GM21825 (cell line): ENCODE measurements around the gene WDR4.
"Not testable (repeated sequence)": the region's sequence is repeated elsewhere in the genome, so short reads cannot be mapped to it uniquely, and the experiment has no call there.

Experiments used
- ATAC-seq: cut with Tn5 transposase; IDR thresholded peaks from one replicate; pipeline ENCODE4 v1.9.1; 2021; ENCODE audit warnings: mild to moderate bottlenecking, moderate library complexity; ENCODE audit not compliant: unreplicated experiment

The WDR4 gene

DNA sequence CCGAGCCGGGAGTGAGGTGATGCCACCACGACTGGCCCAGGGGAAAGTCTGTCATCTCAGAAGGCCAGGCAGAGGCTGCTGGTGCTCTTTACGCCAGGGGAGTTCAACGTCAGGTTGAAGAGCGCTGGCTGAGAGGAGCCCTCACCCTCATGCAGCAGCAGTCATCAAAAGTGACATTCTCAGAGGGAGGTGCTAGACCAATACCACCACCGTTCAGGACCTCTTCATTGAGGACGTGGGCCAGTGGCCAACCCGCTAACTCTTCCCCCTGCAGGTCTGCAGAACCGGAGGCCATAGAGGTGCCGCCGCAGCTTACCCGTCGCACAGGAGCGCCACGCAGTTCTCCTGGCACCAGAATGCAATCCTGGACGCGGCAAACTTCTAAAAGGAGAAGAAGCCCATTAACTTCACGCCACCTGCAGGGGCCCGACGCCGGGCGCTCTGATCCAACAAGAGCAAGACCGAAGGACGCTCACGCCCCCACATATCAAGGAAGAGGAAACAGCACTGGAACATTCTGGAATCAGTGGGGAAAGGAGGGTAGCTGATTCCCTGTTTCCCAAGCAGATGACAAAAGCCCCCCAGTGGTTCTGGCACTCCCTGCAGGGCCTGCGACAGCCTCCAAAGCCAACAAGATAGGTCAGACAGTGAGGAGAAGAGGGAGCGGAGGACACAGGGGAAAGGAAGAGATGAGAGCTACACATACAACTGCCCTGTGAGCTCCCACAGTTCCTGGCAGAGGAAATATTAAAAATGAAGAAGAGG, 24.9 kb downstream of the WDR4 start:
- ATAC-seq, result no peak

DNA sequence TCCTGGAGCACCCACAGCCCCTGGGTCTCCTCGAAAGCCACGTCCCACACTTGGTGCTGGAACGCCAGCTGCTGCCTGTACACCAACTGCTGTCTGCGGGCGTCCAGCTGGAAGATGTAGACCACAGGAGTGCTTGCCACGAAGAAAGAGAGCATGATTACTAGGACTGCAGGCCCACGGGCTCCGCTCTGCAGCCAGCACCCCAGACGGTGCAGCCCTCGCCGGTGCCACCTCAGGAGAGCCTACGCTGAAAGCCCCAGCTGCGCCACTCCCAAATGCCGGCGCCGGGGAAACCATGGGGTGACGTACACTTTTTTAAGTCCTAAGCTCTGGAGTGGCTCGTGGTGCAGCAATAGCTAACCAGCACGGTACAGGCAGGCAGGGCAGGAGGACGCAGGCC, 25.7 kb downstream of the WDR4 start:
- no peak for ATAC-seq

DNA sequence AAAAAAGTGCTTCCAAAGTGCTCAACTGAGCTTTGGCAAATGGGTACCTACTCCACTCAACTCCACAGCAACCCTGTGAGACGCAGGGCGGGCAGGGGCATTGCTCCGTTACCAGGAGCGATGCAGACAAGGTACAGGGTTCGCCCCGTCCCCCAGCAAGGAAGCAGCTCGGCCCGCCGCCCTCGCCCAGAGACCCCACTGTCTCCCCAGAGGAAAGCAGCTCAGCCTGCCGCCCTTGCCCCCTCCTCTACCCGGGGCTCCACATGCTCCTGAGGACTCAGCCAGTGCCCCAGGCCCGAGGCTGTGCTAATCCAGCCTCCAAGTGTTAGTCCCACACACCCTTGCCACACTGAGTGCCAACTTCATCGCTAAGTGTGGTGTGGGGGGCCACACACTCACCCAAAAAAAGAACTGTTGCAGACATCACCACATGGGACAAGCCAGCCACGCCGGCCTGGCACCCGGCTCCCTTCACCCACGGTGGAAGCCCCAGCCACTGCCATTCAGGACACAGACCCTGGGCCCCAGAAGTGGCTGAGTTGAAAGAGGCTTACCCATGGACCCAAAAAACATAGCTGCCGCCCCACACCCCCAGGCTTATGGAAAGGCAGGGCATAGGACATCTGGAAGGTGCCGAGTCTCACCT, 26.3 kb downstream of the WDR4 start:
- no peak for ATAC-seq

DNA sequence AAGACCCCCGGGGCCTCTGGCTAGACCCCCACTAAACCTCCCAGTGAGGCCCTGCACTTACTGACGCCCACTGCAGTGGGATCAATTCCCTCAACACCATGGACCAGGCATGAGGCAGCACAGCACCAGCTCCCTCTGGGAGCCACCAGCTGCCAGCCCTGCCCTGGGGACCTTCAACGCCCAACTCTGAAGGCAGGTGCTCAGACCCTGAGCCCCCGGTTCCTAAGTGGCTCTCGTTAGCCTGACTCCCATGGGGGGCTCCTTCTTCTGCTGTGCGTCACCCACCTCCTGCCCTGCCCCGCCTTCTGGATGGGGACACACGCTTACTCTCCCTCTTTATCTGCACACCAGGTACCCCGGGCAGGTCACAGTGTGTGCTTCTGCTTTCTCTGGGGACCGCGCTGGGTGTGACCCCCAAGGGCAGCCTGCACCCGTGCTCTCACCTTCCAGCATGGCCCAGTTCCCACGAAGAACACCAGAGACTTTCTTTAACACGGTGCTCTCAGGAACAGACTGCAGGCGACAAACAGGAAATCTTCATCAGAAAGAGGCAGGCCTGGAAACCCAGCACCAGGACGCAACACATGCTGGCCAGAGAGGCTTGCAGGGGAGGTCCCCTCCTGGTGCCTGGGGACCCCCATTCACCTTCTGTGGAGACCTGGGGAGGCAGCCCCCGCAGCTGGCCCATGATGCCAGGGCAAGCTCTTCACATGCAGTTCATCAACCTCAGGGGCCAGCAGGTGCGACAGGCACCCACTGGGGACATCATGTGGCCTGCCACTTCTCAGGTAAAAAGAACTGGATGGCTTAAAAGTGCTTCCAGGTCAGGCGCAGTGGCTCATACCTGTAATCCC, 27.3 kb downstream of the WDR4 start:
- no peak for ATAC-seq

DNA sequence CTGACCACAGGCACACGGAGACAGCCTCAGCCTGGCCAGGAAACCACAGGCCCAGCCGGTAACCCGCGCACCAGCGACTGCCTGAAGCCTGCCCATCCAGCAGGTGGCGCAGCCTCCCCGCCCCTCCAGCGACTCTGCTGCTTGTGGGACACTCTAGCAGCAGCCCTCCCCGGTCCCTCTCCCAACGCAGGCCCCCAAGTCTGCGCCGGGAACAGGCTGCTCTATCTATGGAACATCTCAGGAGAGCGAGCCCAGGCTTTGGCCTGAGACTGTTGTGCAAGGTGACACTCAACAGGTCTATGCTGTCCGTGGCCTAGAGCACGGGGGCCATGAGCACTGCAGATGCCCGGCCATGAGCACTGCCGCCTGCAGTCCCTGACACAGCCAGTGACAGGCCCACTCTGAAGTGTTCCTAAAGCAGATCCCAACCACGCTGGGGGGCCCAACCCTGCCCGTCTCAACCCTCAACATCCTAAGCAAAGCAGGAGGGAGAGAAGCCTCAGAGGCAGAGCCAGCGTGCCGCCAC, 28.4 kb downstream of the WDR4 start:
- no peak for ATAC-seq

DNA sequence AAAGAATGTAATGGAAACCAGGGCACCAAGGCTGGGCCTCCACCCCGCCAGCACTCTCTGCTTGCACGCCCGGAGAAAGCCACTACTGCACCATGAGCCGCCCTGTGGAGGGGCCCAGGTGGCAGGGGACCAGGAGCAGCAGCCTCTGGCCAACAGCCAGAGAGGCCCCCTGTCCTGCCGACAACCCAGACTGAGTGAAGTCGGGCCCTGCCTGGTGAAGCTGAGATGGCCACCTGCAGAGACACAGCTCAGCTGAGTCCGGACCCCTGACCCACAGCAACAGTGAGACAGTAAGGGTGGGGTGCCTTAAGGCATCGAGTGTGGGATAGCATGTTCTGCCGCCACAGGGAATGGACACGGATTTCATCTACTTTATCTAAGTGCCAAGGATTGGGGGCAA, 28.9 kb downstream of the WDR4 start:
- no peak for ATAC-seq

DNA sequence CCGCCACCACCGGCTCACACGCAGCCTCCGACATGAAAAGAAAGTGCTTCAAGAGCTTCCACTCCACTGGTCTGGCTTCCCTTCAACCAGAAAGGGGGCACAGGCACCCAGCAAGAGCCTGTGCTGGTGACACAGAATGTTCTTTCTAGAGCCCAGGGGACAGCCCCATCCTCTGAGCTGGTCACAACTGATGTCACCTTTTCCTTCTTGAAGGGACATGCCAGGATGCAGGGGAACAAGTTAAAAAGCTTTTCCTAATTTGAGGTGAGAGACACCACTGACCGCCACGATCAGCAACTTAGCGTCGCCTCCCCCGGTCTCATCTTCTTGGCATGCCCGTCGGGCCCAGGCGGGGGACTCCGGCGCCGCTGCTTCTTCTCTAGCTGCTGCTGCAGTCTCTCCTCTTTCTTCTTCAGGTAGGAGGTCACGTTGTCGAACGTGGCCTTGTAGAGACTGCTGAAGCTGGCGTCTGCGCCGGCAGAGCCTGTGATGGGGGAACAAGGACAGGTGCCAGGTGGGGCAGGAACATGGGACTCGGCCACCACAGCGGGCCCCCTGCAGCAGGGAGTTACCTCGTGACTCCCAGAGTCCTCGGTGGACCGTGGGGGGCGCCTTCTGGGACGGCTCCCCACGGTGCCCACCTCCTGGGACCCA, 29.5 kb downstream of the WDR4 start:
- no peak for ATAC-seq

DNA sequence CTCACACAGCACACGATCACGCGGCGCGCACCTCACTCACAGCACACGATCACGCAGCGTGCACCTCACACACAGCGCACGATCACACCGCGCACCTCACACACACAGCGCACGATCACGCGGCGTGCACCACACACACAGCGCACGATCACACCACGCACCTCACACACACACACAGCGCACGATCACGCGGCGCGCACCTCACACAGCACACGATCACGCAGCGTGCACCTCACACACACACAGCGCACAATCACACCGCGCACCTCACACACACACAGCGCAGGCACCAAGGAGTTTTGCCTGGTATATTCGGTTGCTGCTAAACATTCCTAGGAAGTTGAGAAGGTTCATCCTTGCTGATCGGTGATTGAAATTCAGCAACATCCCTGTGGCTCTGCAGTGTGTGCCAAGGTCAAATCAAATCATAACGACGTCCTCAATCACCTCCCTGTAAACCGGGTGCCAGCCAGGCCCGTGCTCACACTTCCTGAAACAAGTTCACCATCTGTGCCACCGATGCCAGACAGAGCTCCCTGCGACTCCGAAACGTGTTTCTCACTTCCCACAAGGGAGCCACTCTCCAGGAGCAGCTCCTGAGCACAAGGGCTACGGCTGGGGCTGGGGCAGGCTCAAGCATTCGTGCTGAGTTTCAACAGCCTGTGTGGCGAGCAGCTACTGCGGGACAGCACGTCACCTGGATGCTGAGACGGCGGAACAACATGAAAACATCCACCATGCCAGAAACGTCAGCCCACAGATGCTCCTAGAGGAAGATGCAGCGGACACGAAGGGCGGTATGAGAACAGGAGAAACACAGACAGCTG, 30.2 kb downstream of the WDR4 start:
- ATAC-seq, result no peak

DNA sequence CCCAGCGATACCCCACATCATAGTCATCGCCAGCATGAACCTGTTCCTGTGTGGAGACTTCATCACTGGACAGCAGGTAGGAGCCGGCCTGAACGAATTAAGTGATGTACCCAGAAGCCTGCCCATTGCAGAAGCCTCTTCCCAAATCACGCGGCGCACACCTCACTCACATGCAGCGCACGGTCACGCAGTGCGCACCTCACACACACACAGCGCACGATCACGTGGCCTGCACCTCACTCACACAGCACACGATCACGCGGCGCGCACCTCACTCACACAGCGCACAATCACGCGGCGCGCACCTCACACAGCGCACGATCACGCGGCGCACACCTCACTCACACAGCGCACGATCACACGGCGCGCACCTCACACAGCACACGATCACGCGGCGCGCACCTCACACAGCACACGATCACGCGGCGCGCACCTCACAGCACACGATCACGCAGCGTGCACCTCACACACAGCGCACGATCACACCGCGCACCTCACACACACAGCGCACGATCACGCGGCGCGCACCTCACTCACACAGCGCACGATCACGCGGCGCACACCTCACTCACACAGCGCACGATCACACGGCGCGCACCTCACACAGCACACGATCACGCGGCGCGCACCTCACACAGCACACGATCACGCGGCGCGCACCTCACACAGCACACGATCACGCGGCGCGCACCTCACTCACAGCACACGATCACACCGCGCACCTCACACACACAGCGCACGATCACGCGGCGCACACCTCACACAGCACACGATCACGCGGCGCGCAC, 31.0 kb downstream of the WDR4 start:
- not testable (repeated sequence) for ATAC-seq

DNA sequence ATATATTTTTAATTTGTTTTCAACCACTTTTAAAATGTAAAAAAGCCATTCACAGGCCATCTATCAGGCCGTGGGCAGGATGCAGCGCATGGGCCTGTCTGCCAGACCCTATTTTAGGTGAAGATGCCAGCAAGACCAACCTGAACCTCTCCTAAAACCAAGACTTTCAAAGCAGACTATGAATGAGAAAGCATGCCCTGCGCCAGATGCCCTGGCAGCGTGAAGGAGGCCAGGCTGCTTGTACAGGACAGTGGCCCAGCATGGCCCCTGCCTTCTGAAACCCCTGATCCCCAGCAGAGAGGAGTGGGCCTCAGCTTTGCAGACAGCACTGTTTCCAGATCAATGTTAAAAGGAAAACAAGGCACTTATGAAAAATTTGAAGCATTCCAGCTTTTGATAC, 31.6 kb downstream of the WDR4 start:
- ATAC-seq, result no peak

DNA sequence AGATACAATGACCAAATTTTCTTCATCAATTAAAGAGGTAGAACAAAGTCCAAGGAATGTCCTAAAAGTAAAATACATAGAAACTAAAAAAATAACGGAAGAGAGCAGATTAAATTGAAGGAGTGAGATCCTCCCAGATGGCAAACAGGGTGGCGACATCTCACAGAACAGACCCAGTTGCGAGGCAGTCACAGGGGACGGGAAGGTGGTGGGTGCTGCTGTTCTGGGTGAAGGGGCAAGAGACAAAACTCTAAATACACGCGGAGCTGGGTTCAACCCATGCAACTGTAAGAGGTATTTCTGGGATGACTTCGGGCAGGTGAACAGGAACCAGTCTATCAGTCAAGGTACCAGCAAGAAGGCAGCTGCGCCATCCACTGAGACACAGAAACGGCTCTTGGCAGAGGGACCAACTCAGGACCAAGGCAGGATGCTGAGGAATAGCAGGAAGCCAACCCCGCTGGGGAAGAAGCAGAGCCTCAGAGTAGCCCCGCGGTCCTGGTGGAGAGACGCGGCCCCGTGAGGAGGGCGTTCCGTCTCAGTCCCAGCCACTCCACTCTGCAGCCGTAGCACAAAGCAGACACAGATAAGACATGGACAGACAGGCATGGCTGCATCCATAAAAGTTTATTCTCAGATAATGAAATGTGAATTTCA, 32.2 kb downstream of the WDR4 start:
- no peak for ATAC-seq

DNA sequence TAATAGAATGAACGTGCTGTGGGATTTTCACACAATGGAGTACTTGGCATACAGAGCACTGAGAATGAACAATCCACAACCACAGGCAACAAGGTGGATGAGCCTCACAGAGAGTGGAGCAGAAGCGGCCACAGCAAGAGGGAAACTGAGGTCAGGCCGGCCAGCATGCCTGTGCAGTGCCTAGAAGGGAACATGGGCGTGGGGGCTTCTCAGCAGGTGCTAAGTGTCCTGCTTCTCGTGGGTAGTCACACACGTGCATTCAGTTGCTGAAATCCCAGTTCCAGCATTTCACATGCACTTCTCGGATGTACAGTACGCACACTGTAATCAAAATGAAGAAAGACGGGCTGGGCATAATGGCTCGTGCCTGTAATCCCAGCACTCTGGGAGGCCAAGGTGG, 33.1 kb downstream of the WDR4 start:
- no peak for ATAC-seq

DNA sequence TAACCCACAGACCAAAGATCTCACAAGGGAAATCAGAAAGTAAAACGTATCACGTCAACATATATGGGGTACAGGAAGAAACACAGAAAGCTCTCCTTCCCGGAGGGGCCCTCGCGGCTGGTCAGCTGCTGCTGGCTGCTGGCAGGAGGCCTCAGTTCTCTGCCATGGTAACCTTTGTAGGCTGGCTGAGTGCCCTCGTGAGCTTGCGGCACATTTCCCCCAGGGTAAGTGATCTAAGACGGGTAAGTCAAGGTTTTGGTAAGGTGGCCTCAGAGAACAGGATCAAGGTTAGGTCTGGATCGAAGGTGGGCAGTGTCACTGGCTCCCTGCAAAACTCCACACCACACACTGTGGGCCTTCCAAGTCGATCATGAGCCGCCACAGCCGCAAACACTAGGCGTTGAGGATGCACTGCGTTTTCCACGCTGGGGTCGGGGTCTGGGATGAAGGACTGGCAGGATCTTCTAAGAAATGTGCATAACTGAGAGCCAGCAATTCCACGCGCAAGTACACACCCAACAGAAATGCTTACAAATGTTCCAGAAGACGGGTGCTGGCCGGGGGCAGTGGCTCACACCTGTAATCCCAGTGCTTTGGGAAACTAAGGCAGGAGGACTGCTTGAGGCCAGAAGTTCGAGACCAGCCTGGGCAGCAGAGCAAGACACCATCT, 33.9 kb downstream of the WDR4 start:
- no peak for ATAC-seq

DNA sequence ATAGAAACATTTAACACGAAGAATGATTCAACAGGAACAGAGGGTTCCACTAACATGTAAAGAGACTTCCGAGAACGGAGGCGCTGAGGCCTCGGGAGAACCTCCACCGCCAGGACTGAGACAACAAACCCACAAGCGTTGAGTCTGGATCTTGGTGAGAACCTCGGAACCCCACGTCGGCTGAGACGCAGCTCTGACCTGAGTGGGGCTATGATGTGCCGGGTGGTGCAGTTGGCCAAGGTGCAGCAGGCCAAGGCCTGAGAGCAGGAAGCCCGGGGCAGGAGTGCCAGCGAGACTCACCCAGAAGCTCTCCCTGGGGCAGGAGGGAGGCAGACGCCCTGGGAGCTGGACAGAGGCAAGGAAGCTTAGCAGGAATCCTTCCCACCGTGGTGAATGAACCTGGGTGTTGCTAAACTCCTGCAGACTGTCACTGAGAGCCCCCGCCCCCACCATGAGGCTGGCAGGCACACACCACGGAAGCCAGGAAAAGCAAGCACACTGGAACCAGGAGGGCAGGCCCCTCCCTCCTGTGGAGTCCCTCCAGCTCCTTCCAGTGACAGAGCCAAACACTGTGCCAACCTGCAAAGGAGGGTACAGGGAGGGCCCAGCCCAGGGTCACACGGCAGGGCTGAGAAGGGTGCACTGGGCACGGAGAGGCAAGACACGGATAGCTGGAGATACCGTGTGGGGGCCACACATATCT, 34.8 kb downstream of the WDR4 start:
- ATAC-seq, result no peak

DNA sequence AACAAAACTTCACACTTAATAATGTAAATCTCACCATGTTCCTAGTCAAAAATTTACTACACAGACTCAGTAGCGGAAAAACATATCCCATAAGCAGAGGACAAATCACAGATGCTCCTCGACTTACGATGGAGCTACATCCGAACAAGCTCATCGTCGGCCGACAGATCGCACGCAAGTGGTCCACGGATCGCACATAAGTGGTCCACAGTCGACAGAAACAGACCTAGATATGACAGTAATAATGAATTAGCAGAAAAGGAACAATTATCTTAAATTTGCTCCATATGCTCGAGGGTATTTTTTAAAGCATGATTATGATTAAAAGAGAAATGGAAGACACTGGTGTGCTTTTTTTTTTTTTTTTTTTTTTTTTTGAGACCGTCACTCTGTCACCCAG, 36.3 kb downstream of the WDR4 start:
- ATAC-seq, result no peak

DNA sequence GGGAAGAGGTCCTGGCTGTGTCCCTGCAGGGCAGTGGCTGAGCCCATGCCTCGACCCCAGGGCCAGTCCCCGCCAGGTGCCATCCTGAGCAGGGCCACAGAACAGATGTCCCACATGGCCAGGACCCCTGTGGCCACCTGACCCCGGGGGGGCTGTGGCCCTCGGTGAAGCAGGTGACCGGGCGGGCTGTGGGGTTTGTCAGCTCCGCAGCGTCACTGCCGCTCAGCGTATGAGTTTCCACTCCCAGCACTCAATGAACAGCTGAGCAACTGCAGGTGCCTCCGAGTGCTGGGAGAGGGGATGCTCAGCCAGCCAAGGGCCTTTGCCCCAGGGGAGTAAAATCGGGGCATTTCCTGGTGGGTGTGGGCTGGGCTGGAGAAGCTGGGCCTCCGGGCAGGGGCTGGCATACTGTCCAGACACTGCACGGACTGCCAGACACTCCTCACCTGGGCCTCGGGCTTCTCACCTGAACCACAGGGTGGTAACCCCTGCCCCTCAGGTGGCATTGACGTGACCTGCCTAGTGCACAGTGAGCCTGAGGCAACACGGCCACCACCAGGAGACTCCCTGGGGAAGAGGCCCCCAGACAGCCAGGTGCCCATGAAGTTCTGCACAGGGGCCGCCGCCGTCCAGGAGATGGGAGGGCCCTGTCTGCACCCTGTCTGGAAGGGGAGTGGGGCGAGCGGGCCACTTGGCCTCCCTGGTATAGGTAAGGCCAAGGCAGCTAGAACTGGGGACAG, 37.3 kb downstream of the WDR4 start:
- not testable (repeated sequence) for ATAC-seq
